ENCODE measurements around the gene ADGRA1.
"Not testable (repeated sequence)": the region's sequence is repeated elsewhere in the genome, so short reads cannot be mapped to it uniquely, and the experiment has no call there.

ADGRA1 gene

GRCh38 chr10:133162910-133163856 is 75.5 kb downstream of the ADGRA1 start:
- DNase-seq (ENCODE audit: low spot score), result no peak

GRCh38 chr10:133163889-133164815 is 76.4 kb downstream of the ADGRA1 start:
- no peak for DNase-seq (ENCODE audit: low spot score)

GRCh38 chr10:133164816-133165555 is 77.3 kb downstream of the ADGRA1 start:
- no peak for DNase-seq (ENCODE audit: low spot score)

GRCh38 chr10:133165556-133166503 is 78.1 kb downstream of the ADGRA1 start:
- no peak for DNase-seq (ENCODE audit: low spot score)

- no peak for DNase-seq (ENCODE audit: low spot score)
These were observed 78.7 kb downstream of the ADGRA1 start for GRCh38 chr10:133166504-133166827.

GRCh38 chr10:133166828-133167692 is 79.3 kb downstream of the ADGRA1 start:
- no peak for DNase-seq (ENCODE audit: low spot score)

- no peak for DNase-seq (ENCODE audit: low spot score)
These were observed 80.2 kb downstream of the ADGRA1 start for GRCh38 chr10:133167693-133168616.

GRCh38 chr10:133168617-133169031 is 80.9 kb downstream of the ADGRA1 start:
- DNase-seq (ENCODE audit: low spot score), result no peak

GRCh38 chr10:133169173-133169947 is 81.6 kb downstream of the ADGRA1 start:
- DNase-seq (ENCODE audit: low spot score), result no peak

- no peak for DNase-seq (ENCODE audit: low spot score)
These were observed 82.4 kb downstream of the ADGRA1 start for GRCh38 chr10:133170092-133170491.

GRCh38 chr10:133173860-133174640 is 86.3 kb downstream of the ADGRA1 start:
- DNase-seq (ENCODE audit: low spot score), result no peak

GRCh38 chr10:133174689-133175263 is 87.1 kb downstream of the ADGRA1 start:
- DNase-seq (ENCODE audit: low spot score), result no peak

- not testable (repeated sequence) for DNase-seq (ENCODE audit: low spot score)
These were observed 87.9 kb downstream of the ADGRA1 start for GRCh38 chr10:133175624-133176023.

GRCh38 chr10:133176546-133176945 is 88.8 kb downstream of the ADGRA1 start:
- DNase-seq (ENCODE audit: low spot score), result no peak

GRCh38 chr10:133177380-133178157 is 89.8 kb downstream of the ADGRA1 start:
- no peak for DNase-seq (ENCODE audit: low spot score)
